HCT116 (cell line): Measurements from ENCODE around the gene C1orf21. TPM values are rescaled to one million over a fixed set of nuclear protein-coding genes. Genes with fewer than 3 reads are reported as not detected.

Source experiments
- ATAC-seq: fragments of 200-7000 bp; cut with Tn5 transposase; 2 replicates; pipeline ENCODE4 v1.9.1; 2020; ENCODE audit warnings: mild to moderate bottlenecking, moderate library complexity
- BruUV-seq: library from RNA; stranded (reverse); fragments of 400-500 nt; replicated peaks from 2 replicates; lab custom pipeline; 2021; lab: Mats Ljungman, UMichigan
- CTCF ChIA-PET: fragments of 300-600 bp; sonication (Branson Sonifier 250); formaldehyde crosslinking; loops from one replicate; lab custom pipeline; 2021; ENCODE audit warnings: antibody characterized with exemption; lab: Charles Lee
- POLR2A ChIA-PET: fragments of 300-600, 350-600 bp; sonication (Branson Sonifier 250); formaldehyde crosslinking; loops from one replicate; lab custom pipeline; 2021; ENCODE audit warnings: antibody characterized with exemption; lab: Charles Lee
- RAD21 ChIA-PET, 2 experiments: fragments of 300-600 bp; sonication (Branson Sonifier 250); formaldehyde crosslinking; loops; one replicate each; lab custom pipeline; 2023; ENCODE audit warnings: low total read pairs in 2 of 2; ENCODE audit not compliant: uncharacterized antibody in 2 of 2, unreplicated experiment in 2 of 2, low non-redundant PET in 1 of 2; lab: Charles Lee
- DNase-seq: peaks from one replicate; pipeline ENCODE4 v3.0.0-alpha.2; 2010; ENCODE audit warnings: low read depth, low spot score
- H2AFZ ChIP-seq: fragments of 200-600 bp; shearing (Covaris generic), sonication (generic); 2 replicates; pipeline ENCODE4 v1.6.1; 2017; ENCODE audit warnings: low read depth, mixed run types, mixed read lengths, antibody characterized with exemption, low read length; ENCODE audit not compliant: poor library complexity, severe bottlenecking
- H3K27ac ChIP-seq: 2 replicates; pipeline ENCODE4 v1.5.1; 2012; ENCODE audit warnings: low read depth, low read length
- H3K27me3 ChIP-seq: fragments of 200-600 bp; sonication (generic); 2 replicates; pipeline ENCODE4 v1.6.1; 2016; ENCODE audit warnings: mixed run types, low read length, mixed read lengths; ENCODE audit not compliant: insufficient read depth
- H3K36me3 ChIP-seq, 2 experiments: fragments of 200-500 bp in 1 of 2; fragments of 200-600 bp in 1 of 2; sonication (Bioruptor generic) in 1 of 2; sonication (generic) in 1 of 2; 2 replicates each; pipeline versions ENCODE4 v1.5.1 to v1.6.1; 2014 to 2016; ENCODE audit warnings: low read length in 2 of 2, inconsistent platforms in 1 of 2, mixed read lengths in 1 of 2, mixed run types in 1 of 2; ENCODE audit not compliant: insufficient read depth in 2 of 2, control insufficient read depth in 1 of 2
- H3K4me1 ChIP-seq, 2 experiments: fragments of 200-600 bp in 1 of 2; sonication (generic) in 1 of 2; 2 replicates each; pipeline versions ENCODE4 v1.5.1 to v1.6.1; 2012 to 2017; ENCODE audit warnings: low read length in 2 of 2, inconsistent platforms in 1 of 2, mild to moderate bottlenecking in 1 of 2, mixed read lengths in 1 of 2, mixed run types in 1 of 2, moderate library complexity in 1 of 2; ENCODE audit not compliant: insufficient read depth in 2 of 2, control insufficient read depth in 1 of 2
- H3K4me2 ChIP-seq: fragments of 200-600 bp; sonication (generic); 2 replicates; pipeline ENCODE4 v1.6.1; 2017; ENCODE audit warnings: mixed run types, low read length, mixed read lengths
- H3K4me3 ChIP-seq, 2 experiments: fragments of 200-600 bp in 1 of 2; sonication (generic) in 1 of 2; replicated peaks in 1 of 2; 2 replicates each; pipeline ENCODE4 v1.5.1; 2011 to 2016; ENCODE audit warnings: low read length in 2 of 2, control low read depth in 1 of 2, low read depth in 1 of 2, mild to moderate bottlenecking in 1 of 2, mixed read lengths in 1 of 2, mixed run types in 1 of 2
- H3K79me2 ChIP-seq: fragments of 200-600 bp; sonication (generic); 2 replicates; pipeline ENCODE4 v1.6.1; 2017; ENCODE audit warnings: mild to moderate bottlenecking, mixed run types, low read length, moderate library complexity, mixed read lengths; ENCODE audit not compliant: insufficient read depth
- H3K9ac ChIP-seq: fragments of 200-600 bp; sonication (generic); 2 replicates; pipeline ENCODE4 v1.6.1; 2016; ENCODE audit warnings: low read length, mixed read lengths
- H3K9me2 ChIP-seq: fragments of 200-600 bp; sonication (generic), shearing (Covaris generic); 2 replicates; pipeline ENCODE4 v1.6.1; 2017; ENCODE audit warnings: mixed run types, mild to moderate bottlenecking, moderate library complexity; ENCODE audit not compliant: insufficient read depth
- H3K9me3 ChIP-seq, 2 experiments: fragments of 200-500 bp in 1 of 2; fragments of 200-600 bp in 1 of 2; sonication (Bioruptor generic) in 1 of 2; sonication (generic) in 1 of 2; 2 replicates each; pipeline ENCODE4 v1.6.1; 2014 to 2017; ENCODE audit warnings: low read length in 2 of 2, mixed read lengths in 2 of 2, inconsistent platforms in 1 of 2, low read depth in 1 of 2, mild to moderate bottlenecking in 1 of 2, mixed run types in 1 of 2, moderate library complexity in 1 of 2; ENCODE audit not compliant: control insufficient read depth in 1 of 2, insufficient read depth in 1 of 2
- H4K20me1 ChIP-seq: fragments of 200-600 bp; sonication (generic), shearing (Covaris generic); 2 replicates; pipeline ENCODE4 v1.6.1; 2017; ENCODE audit warnings: mixed run types, mild to moderate bottlenecking, moderate library complexity; ENCODE audit not compliant: insufficient read depth
- CBX3 ChIP-seq: IDR thresholded peaks from 2 replicates; pipeline ENCODE4 v1.6.1; 2012; ENCODE audit warnings: low read depth
- CTCF ChIP-seq, 3 experiments: fragments of 200-600 bp in 1 of 3; sonication (generic) in 1 of 3; IDR thresholded peaks in 2 of 3; conservative IDR thresholded peaks in 1 of 3; 2 replicates each; pipeline ENCODE4 v1.5.1; 2012 to 2017; ENCODE audit warnings: low read depth in 2 of 3, low read length in 2 of 3, antibody characterized with exemption in 1 of 3, borderline replicate concordance in 1 of 3, control low read depth in 1 of 3, mild to moderate bottlenecking in 1 of 3, mixed read lengths in 1 of 3, mixed run types in 1 of 3, moderate library complexity in 1 of 3; ENCODE audit not compliant: insufficient read depth in 1 of 3
- FOSL1 ChIP-seq: IDR thresholded peaks from 2 replicates; pipeline ENCODE4 v1.6.1; 2012; ENCODE audit warnings: low read depth
- JUND ChIP-seq: IDR thresholded peaks from 2 replicates; pipeline ENCODE4 v1.6.1; 2012
- POLR2AphosphoS5 ChIP-seq: IDR thresholded peaks from 2 replicates; pipeline ENCODE4 v1.6.1; 2011; ENCODE audit warnings: mild to moderate bottlenecking, low read depth, low read length, moderate library complexity
- RAD21 ChIP-seq: IDR thresholded peaks from 2 replicates; pipeline ENCODE4 v1.6.1; 2012; ENCODE audit warnings: low read depth, mild to moderate bottlenecking
- REST ChIP-seq: IDR thresholded peaks from 2 replicates; pipeline ENCODE4 v1.6.1; 2012; ENCODE audit warnings: low read depth
- SIN3A ChIP-seq: IDR thresholded peaks from 2 replicates; pipeline ENCODE4 v1.6.1; 2012; ENCODE audit warnings: low read depth
- YY1 ChIP-seq: IDR thresholded peaks from 2 replicates; pipeline ENCODE4 v1.6.1; 2011; ENCODE audit warnings: low read length, low read depth, moderate library complexity, mild to moderate bottlenecking; ENCODE audit not compliant: insufficient replicate concordance; ENCODE audit errors: extremely low read depth
- ZNF274 ChIP-seq: fragments of 200-500 bp; sonication (Bioruptor generic); IDR thresholded peaks from 2 replicates; pipeline ENCODE4 v1.6.1; 2014; ENCODE audit warnings: mild to moderate bottlenecking, low read depth, low read length, inconsistent platforms
- intact Hi-C: fragments of 100-400 bp; cut with micrococcal nuclease; formaldehyde crosslinking; loops from 2 replicates; pipeline ENCODE4 v1.10.0; 2022
- total RNA-seq: library from RNA; stranded (reverse); gene quantifications from one replicate; pipeline ENCODE4 v1.2.1, GENCODE V29; 2021; ENCODE audit not compliant: unreplicated experiment

The C1orf21 gene
- total RNA-seq, 1 experiment from 2014 or later = 8.9 TPM

- no peak overlapping the region for H3K9ac ChIP-seq
- H3K79me2 ChIP-seq = no peaks in the 10 kb centered on the region
- no peak overlapping the region for H3K27ac ChIP-seq
- H4K20me1 ChIP-seq = no peaks in the 10 kb centered on the region
- POLR2A ChIA-PET = no interaction called here
- intact Hi-C loops = no loop called here
- no peaks in the 10 kb centered on the region for H3K9me2 ChIP-seq
- H3K9me3 ChIP-seq = no peaks in the 10 kb centered on the region
- no peaks in the 10 kb centered on the region for H3K27me3 ChIP-seq
- CTCF ChIA-PET = no interaction called here
- TF ChIP-seq YY1 (no peak), CBX3 (no peak), REST (no peak), ZNF274 (no peak), JUND (no peak), FOSL1 (no peak), CTCF (IDR thresholded peaks at IDR 0.05 in 2 of 3, conservative IDR thresholded peaks at IDR 0.05 in 1 of 3; ENCODE audit: borderline replicate concordance in 1 of 3, insufficient read depth in 1 of 3, low read depth in 2 of 3, low read length in 2 of 3) (no peak), SIN3A (no peak), RAD21 (no peak), POLR2AphosphoS5 (no peak)
- ATAC-seq = no peak
- H3K4me1 ChIP-seq = no peaks in the 10 kb centered on the region
- H3K4me2 ChIP-seq = no peak overlapping the region
- no peak overlapping the region for H3K4me3 ChIP-seq
- DNase-seq = no peak
- BruUV-seq = no TSS peak
- H2AFZ ChIP-seq = no peak overlapping the region
- H3K36me3 ChIP-seq = no peaks in the 10 kb centered on the region
- RAD21 ChIA-PET = no interaction called here
These were observed 152.8 kb downstream of the C1orf21 start for GRCh38 chr1:184539580-184539979.
